ENCODE data around the gene TGFBR3. TPM values are rescaled to one million over a fixed set of nuclear protein-coding genes. Genes with fewer than 3 reads are reported as not detected.

Gene TGFBR3
- total and polyA plus RNA-seq, 8 donors: 21.7 to 54.6 (median 45.1) TPM

GRCh38 chr1:91894036-91894761 is 8.2 kb upstream of the TGFBR3 start:
- Histone ChIP-seq H3K9me3 (no peaks in the 10 kb centered on the region), H3K27ac (no peak overlapping the region), H3K4me3 (no peak overlapping the region), H3K27me3 (no peaks in the 10 kb centered on the region), H3K36me3 (no peaks in the 10 kb centered on the region), H3K4me1 (no peaks in the 10 kb centered on the region)
- ATAC-seq: no peak
- DNase-seq: no peak
- no peak for TF ChIP-seq CTCF (IDR thresholded peaks at IDR 0.05)
- intact Hi-C loops (cut with DNase I): no loop called here

- Histone ChIP-seq H3K4me3 (no peak overlapping the region), H3K27ac (peak overlapping the region in 1 of 2 donors; percentile 13), H3K9me3 (no peaks in the 10 kb centered on the region), H3K27me3 (peaks cover 0 to 18% of the 10 kb centered on the region in 2 donors), H3K36me3 (no peaks in the 10 kb centered on the region), H3K4me1 (no peaks in the 10 kb centered on the region)
- DNase-seq (peak in 1 of 4 donors; percentile 31), ATAC-seq (no peak)
- TF ChIP-seq CTCF (IDR thresholded peaks at IDR 0.05): no peak
- intact Hi-C loops (cut with DNase I): no loop called here
These were observed 6.0 kb upstream of the TGFBR3 start for GRCh38 chr1:91891969-91892368.

GRCh38 chr1:91891454-91891853 is 5.5 kb upstream of the TGFBR3 start:
- no peaks in the 10 kb centered on the region for H3K9me3 ChIP-seq
- peak; percentile 23 for ATAC-seq
- H3K27me3 ChIP-seq: peaks cover 0 to 21% of the 10 kb centered on the region in 2 donors
- no peak for TF ChIP-seq CTCF (IDR thresholded peaks at IDR 0.05)
- peaks cover 0 to 3% of the 10 kb centered on the region in 2 donors for H3K4me1 ChIP-seq
- DNase-seq: peak in 2 of 4 donors; percentile 89 to 92
- peak overlapping the region in 1 of 2 donors; percentile 26 for H3K27ac ChIP-seq
- intact Hi-C loops (cut with DNase I): no loop called here
- no peak overlapping the region for H3K4me3 ChIP-seq
- no peaks in the 10 kb centered on the region for H3K36me3 ChIP-seq

GRCh38 chr1:91889717-91890459 is 3.9 kb upstream of the TGFBR3 start:
- no peaks in the 10 kb centered on the region for H3K9me3 ChIP-seq
- H3K4me3 ChIP-seq: no peak overlapping the region
- H3K36me3 ChIP-seq: no peaks in the 10 kb centered on the region
- peaks cover 0 to 12% of the 10 kb centered on the region in 2 donors for H3K4me1 ChIP-seq
- no peak overlapping the region for H3K27ac ChIP-seq
- intact Hi-C loops (cut with DNase I): no loop called here
- TF ChIP-seq CTCF (IDR thresholded peaks at IDR 0.05): no peak
- ATAC-seq (no peak), DNase-seq (no peak)
- H3K27me3 ChIP-seq: peaks cover 0 to 37% of the 10 kb centered on the region in 2 donors

- peak overlapping the region; percentile 77 to 78 for H3K4me3 ChIP-seq
- no peaks in the 10 kb centered on the region for H3K9me3 ChIP-seq
- intact Hi-C loops (cut with DNase I): no loop called here
- DNase-seq (peak; percentile 34 to 82 (median 41)), ATAC-seq (peak; percentile 14)
- no peak for TF ChIP-seq CTCF (IDR thresholded peaks at IDR 0.05)
- H3K27ac ChIP-seq: peak overlapping the region; percentile 88 to 91
- peaks cover 0 to 56% of the 10 kb centered on the region in 2 donors for H3K27me3 ChIP-seq
- peaks cover 0 to 29% of the 10 kb centered on the region in 2 donors for H3K4me1 ChIP-seq
- H3K36me3 ChIP-seq: no peaks in the 10 kb centered on the region
These were observed 687 bp downstream of the TGFBR3 start for GRCh38 chr1:91885213-91885715.

All from left lung (tissue), 10 donors.